Colonic mucosa (tissue), 4 donors: ENCODE results near the gene AP4S1. TPM values are rescaled to one million over a fixed set of nuclear protein-coding genes. Genes with fewer than 3 reads are reported as not detected.
"Not testable (repeated sequence)": the region's sequence is repeated elsewhere in the genome, so short reads cannot be mapped to it uniquely, and the experiment has no call there.

Experiments
- DNase-seq: peaks from one replicate; pipeline ENCODE4 v3.0.0-alpha.2; 2020
- H3K27ac ChIP-seq: fragments of 200-600 bp; one replicate; pipeline ENCODE4 v1.8.0; 2021
- H3K27me3 ChIP-seq: fragments of 200-600 bp; one replicate; pipeline ENCODE4 v1.8.0; 2021
- H3K36me3 ChIP-seq: fragments of 200-600 bp; one replicate; pipeline ENCODE4 v1.8.0; 2021
- H3K4me1 ChIP-seq: fragments of 200-600 bp; one replicate; pipeline ENCODE4 v1.8.0; 2021; ENCODE audit warnings: mild to moderate bottlenecking
- H3K4me3 ChIP-seq: fragments of 200-600 bp; one replicate; pipeline ENCODE4 v1.8.0; 2021
- H3K9ac ChIP-seq, 2 donors: one replicate each; pipeline ENCODE4 v1.7.0; 2013; ENCODE audit warnings: control low read depth in 2 of 2, low read depth in 2 of 2, low read length in 2 of 2
- H3K9me3 ChIP-seq: fragments of 200-600 bp; one replicate; pipeline ENCODE4 v1.8.0; 2021
- intact Hi-C: fragments of 100-400 bp; cut with DNase I; formaldehyde crosslinking; loops from one replicate; pipeline ENCODE4 v1.14.1; 2022
- total RNA-seq, 2 donors: library from RNA; stranded (reverse); fragmentation: NEBNext Ultra II Directional in 1 of 2; extraction: Animal tissue kit (Norgen Biotek cat#: 25700) in 1 of 2; gene quantifications; one replicate each; pipeline ENCODE4 v1.2.1, GENCODE V29; 2021
- TF ChIP-seq, protein P1 (sequence below): fragments of 200-600 bp; IDR thresholded peaks from one replicate; pipeline ENCODE4 v1.8.0; 2022; ENCODE audit warnings: antibody characterized with exemption, mild to moderate bottlenecking
- donor health status: healthy.
- donor health status: DM: no; HTN: no; CAD: no.
- donor health status: DM: no; HTN: no; CAD: no.

The AP4S1 gene
- total RNA-seq, 2 donors from 2014 or later: 3.3 to 4.9 TPM

GRCh38 chr14:31057701-31058364 is 32.4 kb downstream of the AP4S1 start:
- no peak for DNase-seq
- Histone ChIP-seq H3K27ac (no peak overlapping the region), H3K4me3 (no peak overlapping the region), H3K9me3 (no peaks in the 10 kb centered on the region), H3K9ac (no peak overlapping the region), H3K27me3 (no peaks in the 10 kb centered on the region), H3K36me3 (no peaks in the 10 kb centered on the region), H3K4me1 (no peaks in the 10 kb centered on the region)
- TF ChIP-seq, protein P1, sequence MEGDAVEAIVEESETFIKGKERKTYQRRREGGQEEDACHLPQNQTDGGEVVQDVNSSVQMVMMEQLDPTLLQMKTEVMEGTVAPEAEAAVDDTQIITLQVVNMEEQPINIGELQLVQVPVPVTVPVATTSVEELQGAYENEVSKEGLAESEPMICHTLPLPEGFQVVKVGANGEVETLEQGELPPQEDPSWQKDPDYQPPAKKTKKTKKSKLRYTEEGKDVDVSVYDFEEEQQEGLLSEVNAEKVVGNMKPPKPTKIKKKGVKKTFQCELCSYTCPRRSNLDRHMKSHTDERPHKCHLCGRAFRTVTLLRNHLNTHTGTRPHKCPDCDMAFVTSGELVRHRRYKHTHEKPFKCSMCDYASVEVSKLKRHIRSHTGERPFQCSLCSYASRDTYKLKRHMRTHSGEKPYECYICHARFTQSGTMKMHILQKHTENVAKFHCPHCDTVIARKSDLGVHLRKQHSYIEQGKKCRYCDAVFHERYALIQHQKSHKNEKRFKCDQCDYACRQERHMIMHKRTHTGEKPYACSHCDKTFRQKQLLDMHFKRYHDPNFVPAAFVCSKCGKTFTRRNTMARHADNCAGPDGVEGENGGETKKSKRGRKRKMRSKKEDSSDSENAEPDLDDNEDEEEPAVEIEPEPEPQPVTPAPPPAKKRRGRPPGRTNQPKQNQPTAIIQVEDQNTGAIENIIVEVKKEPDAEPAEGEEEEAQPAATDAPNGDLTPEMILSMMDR: no peak
- intact Hi-C loops: no loop called here

DNA sequence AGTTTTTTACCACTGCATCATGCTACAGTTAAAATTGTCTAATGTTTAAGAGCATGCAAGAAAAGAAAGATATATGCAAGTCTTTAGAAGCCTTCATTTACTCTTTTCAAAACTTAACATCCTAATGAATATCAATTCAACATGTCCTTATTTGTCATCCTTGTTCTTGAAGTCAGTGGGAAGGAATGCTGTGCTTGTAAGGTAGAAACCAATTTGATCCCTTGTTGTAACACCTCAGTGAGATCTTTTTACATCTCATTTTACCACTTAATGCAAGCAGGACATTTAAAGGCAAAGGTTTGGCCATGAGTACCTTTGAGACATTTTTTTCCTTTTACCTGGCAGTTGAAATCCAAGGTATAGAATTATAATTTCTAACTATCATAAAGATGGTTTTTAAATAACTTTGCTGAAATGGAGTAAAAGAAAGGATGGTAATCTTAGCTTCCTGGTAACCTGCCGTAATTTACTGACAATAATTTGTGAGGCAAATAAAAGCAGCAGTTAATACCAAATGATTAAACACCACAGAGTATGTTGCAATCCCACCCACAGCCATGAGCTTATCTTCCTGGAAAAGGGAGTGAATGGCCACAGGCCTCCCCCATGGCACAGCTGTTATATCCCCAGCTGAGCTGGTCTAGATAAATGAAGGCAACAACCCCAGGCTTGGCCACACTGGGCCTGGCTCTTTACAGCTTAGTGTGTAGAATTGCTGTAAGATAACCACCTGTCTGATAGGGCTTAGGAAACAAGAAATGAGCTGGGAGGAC is 33.9 kb downstream of the AP4S1 start:
- H3K9me3 ChIP-seq: no peaks in the 10 kb centered on the region
- H3K36me3 ChIP-seq: no peaks in the 10 kb centered on the region
- H3K4me3 ChIP-seq: no peak overlapping the region
- no peak overlapping the region for H3K9ac ChIP-seq
- intact Hi-C loops: no loop called here
- H3K27ac ChIP-seq: peak overlapping the region; percentile 48
- peak; percentile 48 for DNase-seq
- TF ChIP-seq, protein P1: no peak
- H3K27me3 ChIP-seq: no peaks in the 10 kb centered on the region
- H3K4me1 ChIP-seq: no peaks in the 10 kb centered on the region

GRCh38 chr14:31060253-31060875 is 34.9 kb downstream of the AP4S1 start:
- no peak overlapping the region for H3K4me3 ChIP-seq
- H3K27ac ChIP-seq: no peak overlapping the region
- intact Hi-C loops: no loop called here
- H3K9ac ChIP-seq: peak overlapping the region in 1 of 2 donors; percentile 43
- DNase-seq: no peak
- no peaks in the 10 kb centered on the region for H3K36me3 ChIP-seq
- H3K9me3 ChIP-seq: no peaks in the 10 kb centered on the region
- TF ChIP-seq, protein P1: no peak
- H3K4me1 ChIP-seq: no peaks in the 10 kb centered on the region
- no peaks in the 10 kb centered on the region for H3K27me3 ChIP-seq

GRCh38 chr14:31062908-31063307 is 37.5 kb downstream of the AP4S1 start:
- H3K4me3 ChIP-seq, H3K36me3 ChIP-seq, intact Hi-C loops, H3K4me1 ChIP-seq, DNase-seq, H3K27me3 ChIP-seq, H3K9me3 ChIP-seq, H3K9ac ChIP-seq, H3K27ac ChIP-seq: not testable (repeated sequence)

GRCh38 chr14:31068235-31068634 is 42.8 kb downstream of the AP4S1 start:
- no peak for DNase-seq
- TF ChIP-seq, protein P1: no peak
- intact Hi-C loops: no loop called here
- no peaks in the 10 kb centered on the region for H3K4me1 ChIP-seq
- H3K4me3 ChIP-seq: no peak overlapping the region
- no peaks in the 10 kb centered on the region for H3K9me3 ChIP-seq
- H3K9ac ChIP-seq: no peak overlapping the region
- H3K36me3 ChIP-seq: no peaks in the 10 kb centered on the region
- no peaks in the 10 kb centered on the region for H3K27me3 ChIP-seq
- no peak overlapping the region for H3K27ac ChIP-seq

- DNase-seq: no peak
- Histone ChIP-seq H3K9ac (no peak overlapping the region), H3K27me3 (no peaks in the 10 kb centered on the region), H3K4me1 (no peaks in the 10 kb centered on the region), H3K27ac (no peak overlapping the region), H3K4me3 (no peak overlapping the region), H3K9me3 (no peaks in the 10 kb centered on the region), H3K36me3 (no peaks in the 10 kb centered on the region)
- TF ChIP-seq, protein P1: no peak
- intact Hi-C loops: no loop called here
These were observed 43.9 kb downstream of the AP4S1 start for GRCh38 chr14:31069343-31069742.
